HCT116 (cell line): ENCODE data around the gene OR56A4. TPM values are rescaled to one million over a fixed set of nuclear protein-coding genes. Genes with fewer than 3 reads are reported as not detected.

ENCODE experiments used
- ATAC-seq: fragments of 200-7000 bp; cut with Tn5 transposase; 2 replicates; pipeline ENCODE4 v1.9.1; 2020; ENCODE audit warnings: mild to moderate bottlenecking, moderate library complexity
- BruUV-seq: library from RNA; stranded (reverse); fragments of 400-500 nt; replicated peaks from 2 replicates; lab custom pipeline; 2021; lab: Mats Ljungman, UMichigan
- CTCF ChIA-PET: fragments of 300-600 bp; sonication (Branson Sonifier 250); formaldehyde crosslinking; loops from one replicate; lab custom pipeline; 2021; ENCODE audit warnings: antibody characterized with exemption; lab: Charles Lee
- POLR2A ChIA-PET: fragments of 300-600, 350-600 bp; sonication (Branson Sonifier 250); formaldehyde crosslinking; loops from one replicate; lab custom pipeline; 2021; ENCODE audit warnings: antibody characterized with exemption; lab: Charles Lee
- RAD21 ChIA-PET, 2 experiments: fragments of 300-600 bp; sonication (Branson Sonifier 250); formaldehyde crosslinking; loops; one replicate each; lab custom pipeline; 2023; ENCODE audit warnings: low total read pairs in 2 of 2; ENCODE audit not compliant: uncharacterized antibody in 2 of 2, unreplicated experiment in 2 of 2, low non-redundant PET in 1 of 2; lab: Charles Lee
- DNase-seq: peaks from one replicate; pipeline ENCODE4 v3.0.0-alpha.2; 2010; ENCODE audit warnings: low read depth, low spot score
- H2AFZ ChIP-seq: fragments of 200-600 bp; shearing (Covaris generic), sonication (generic); 2 replicates; pipeline ENCODE4 v1.6.1; 2017; ENCODE audit warnings: low read depth, mixed run types, mixed read lengths, antibody characterized with exemption, low read length; ENCODE audit not compliant: poor library complexity, severe bottlenecking
- H3K27ac ChIP-seq: 2 replicates; pipeline ENCODE4 v1.5.1; 2012; ENCODE audit warnings: low read depth, low read length
- H3K27me3 ChIP-seq: fragments of 200-600 bp; sonication (generic); 2 replicates; pipeline ENCODE4 v1.6.1; 2016; ENCODE audit warnings: mixed run types, low read length, mixed read lengths; ENCODE audit not compliant: insufficient read depth
- H3K36me3 ChIP-seq, 2 experiments: fragments of 200-500 bp in 1 of 2; fragments of 200-600 bp in 1 of 2; sonication (Bioruptor generic) in 1 of 2; sonication (generic) in 1 of 2; 2 replicates each; pipeline versions ENCODE4 v1.5.1 to v1.6.1; 2014 to 2016; ENCODE audit warnings: low read length in 2 of 2, inconsistent platforms in 1 of 2, mixed read lengths in 1 of 2, mixed run types in 1 of 2; ENCODE audit not compliant: insufficient read depth in 2 of 2, control insufficient read depth in 1 of 2
- H3K4me1 ChIP-seq, 2 experiments: fragments of 200-600 bp in 1 of 2; sonication (generic) in 1 of 2; 2 replicates each; pipeline versions ENCODE4 v1.5.1 to v1.6.1; 2012 to 2017; ENCODE audit warnings: low read length in 2 of 2, inconsistent platforms in 1 of 2, mild to moderate bottlenecking in 1 of 2, mixed read lengths in 1 of 2, mixed run types in 1 of 2, moderate library complexity in 1 of 2; ENCODE audit not compliant: insufficient read depth in 2 of 2, control insufficient read depth in 1 of 2
- H3K4me2 ChIP-seq: fragments of 200-600 bp; sonication (generic); 2 replicates; pipeline ENCODE4 v1.6.1; 2017; ENCODE audit warnings: mixed run types, low read length, mixed read lengths
- H3K4me3 ChIP-seq, 2 experiments: fragments of 200-600 bp in 1 of 2; sonication (generic) in 1 of 2; replicated peaks in 1 of 2; 2 replicates each; pipeline ENCODE4 v1.5.1; 2011 to 2016; ENCODE audit warnings: low read length in 2 of 2, control low read depth in 1 of 2, low read depth in 1 of 2, mild to moderate bottlenecking in 1 of 2, mixed read lengths in 1 of 2, mixed run types in 1 of 2
- H3K79me2 ChIP-seq: fragments of 200-600 bp; sonication (generic); 2 replicates; pipeline ENCODE4 v1.6.1; 2017; ENCODE audit warnings: mild to moderate bottlenecking, mixed run types, low read length, moderate library complexity, mixed read lengths; ENCODE audit not compliant: insufficient read depth
- H3K9ac ChIP-seq: fragments of 200-600 bp; sonication (generic); 2 replicates; pipeline ENCODE4 v1.6.1; 2016; ENCODE audit warnings: low read length, mixed read lengths
- H3K9me2 ChIP-seq: fragments of 200-600 bp; sonication (generic), shearing (Covaris generic); 2 replicates; pipeline ENCODE4 v1.6.1; 2017; ENCODE audit warnings: mixed run types, mild to moderate bottlenecking, moderate library complexity; ENCODE audit not compliant: insufficient read depth
- H3K9me3 ChIP-seq, 2 experiments: fragments of 200-500 bp in 1 of 2; fragments of 200-600 bp in 1 of 2; sonication (Bioruptor generic) in 1 of 2; sonication (generic) in 1 of 2; 2 replicates each; pipeline ENCODE4 v1.6.1; 2014 to 2017; ENCODE audit warnings: low read length in 2 of 2, mixed read lengths in 2 of 2, inconsistent platforms in 1 of 2, low read depth in 1 of 2, mild to moderate bottlenecking in 1 of 2, mixed run types in 1 of 2, moderate library complexity in 1 of 2; ENCODE audit not compliant: control insufficient read depth in 1 of 2, insufficient read depth in 1 of 2
- H4K20me1 ChIP-seq: fragments of 200-600 bp; sonication (generic), shearing (Covaris generic); 2 replicates; pipeline ENCODE4 v1.6.1; 2017; ENCODE audit warnings: mixed run types, mild to moderate bottlenecking, moderate library complexity; ENCODE audit not compliant: insufficient read depth
- CTCF ChIP-seq, 3 experiments: fragments of 200-600 bp in 1 of 3; sonication (generic) in 1 of 3; IDR thresholded peaks in 2 of 3; conservative IDR thresholded peaks in 1 of 3; 2 replicates each; pipeline ENCODE4 v1.5.1; 2012 to 2017; ENCODE audit warnings: low read depth in 2 of 3, low read length in 2 of 3, antibody characterized with exemption in 1 of 3, borderline replicate concordance in 1 of 3, control low read depth in 1 of 3, mild to moderate bottlenecking in 1 of 3, mixed read lengths in 1 of 3, mixed run types in 1 of 3, moderate library complexity in 1 of 3; ENCODE audit not compliant: insufficient read depth in 1 of 3
- EZH2 ChIP-seq: fragments of 200-600 bp; sonication (generic); IDR thresholded peaks from 2 replicates; pipeline ENCODE4 v1.6.1; 2017; ENCODE audit warnings: antibody characterized with exemption, mixed run types
- POLR2A ChIP-seq: IDR thresholded peaks from 2 replicates; pipeline ENCODE4 v1.7.0; 2011; ENCODE audit warnings: borderline replicate concordance; ENCODE audit not compliant: insufficient read depth, insufficient read length; ENCODE audit errors: extremely low read depth
- RAD21 ChIP-seq: IDR thresholded peaks from 2 replicates; pipeline ENCODE4 v1.6.1; 2012; ENCODE audit warnings: low read depth, mild to moderate bottlenecking
- ZBTB33 ChIP-seq: IDR thresholded peaks from 2 replicates; pipeline ENCODE4 v1.6.1; 2011; ENCODE audit warnings: mild to moderate bottlenecking, low read length, moderate library complexity; ENCODE audit not compliant: insufficient replicate concordance; ENCODE audit errors: extremely low read depth
- ZFX ChIP-seq: fragments of 450-650 bp; IDR thresholded peaks from 2 replicates; pipeline ENCODE4 v1.6.1; 2017
- intact Hi-C: fragments of 100-400 bp; cut with micrococcal nuclease; formaldehyde crosslinking; loops from 2 replicates; pipeline ENCODE4 v1.10.0; 2022
- total RNA-seq: library from RNA; stranded (reverse); gene quantifications from one replicate; pipeline ENCODE4 v1.2.1, GENCODE V29; 2021; ENCODE audit not compliant: unreplicated experiment

OR56A4 gene
- total RNA-seq, 1 experiment from 2014 or later, result not detected

- no peak overlapping the region for H3K4me3 ChIP-seq
- ChIA-PET CTCF (interaction anchor here (0.7 to 2.5 kb wide), 6 partner anchors 131 to 356 kb away, joined by 3 to 24 read pairs (median 3); no protein-coding TSS in a partner anchor), POLR2A (no interaction called here)
Measured at GRCh38 chr11:6022956-6023355, 16.2 kb upstream of the OR56A4 start.

More at GRCh38 chr11:6022956-6023355, 16.2 kb upstream of the OR56A4 start:
- no peak overlapping the region for H3K9ac ChIP-seq
- no peaks in the 10 kb centered on the region for H3K9me2 ChIP-seq
- no peaks in the 10 kb centered on the region for H3K79me2 ChIP-seq
- RAD21 ChIA-PET, result interaction anchor here (1.0 kb wide), 2 partner anchors 340 kb away, joined by 3 to 5 read pairs; no protein-coding TSS in a partner anchor
- BruUV-seq, result no TSS peak
- no peaks in the 10 kb centered on the region for H3K36me3 ChIP-seq
- no peaks in the 10 kb centered on the region for H3K9me3 ChIP-seq
- H4K20me1 ChIP-seq, result no peaks in the 10 kb centered on the region
- H3K4me1 ChIP-seq, result no peaks in the 10 kb centered on the region
- H3K4me2 ChIP-seq, result no peak overlapping the region
- no peak overlapping the region for H3K27ac ChIP-seq
- H2AFZ ChIP-seq, result no peak overlapping the region
- TF ChIP-seq ZBTB33 (no peak), EZH2 (no peak), POLR2A (no peak), ZFX (no peak), RAD21 (peak; percentile 68), CTCF (IDR thresholded peaks at IDR 0.05 in 2 of 3, conservative IDR thresholded peaks at IDR 0.05 in 1 of 3; ENCODE audit: borderline replicate concordance in 1 of 3, insufficient read depth in 1 of 3, low read depth in 2 of 3, low read length in 2 of 3) (peak; percentile 32 to 55 (median 43); a peak in 4 of 6 replicates)
- TF ChIP-seq, all 23 proteins: peak for 2
- DNase-seq (peak; percentile 33), ATAC-seq (peak; percentile 77)
- intact Hi-C loops, result loop anchor here (1.0 kb wide), 2 partner anchors 275 to 330 kb away; no protein-coding TSS in a partner anchor
- H3K27me3 ChIP-seq, result peaks cover 62% of the 10 kb centered on the region
